Measurements from ENCODE around the gene AKAP7. TPM values are rescaled to one million over a fixed set of nuclear protein-coding genes. Genes with fewer than 3 reads are reported as not detected.

AKAP7 gene
- total RNA-seq, 4 donors from 2014 or later, result 2.1 to 11.4 (median 4.4) TPM

DNA sequence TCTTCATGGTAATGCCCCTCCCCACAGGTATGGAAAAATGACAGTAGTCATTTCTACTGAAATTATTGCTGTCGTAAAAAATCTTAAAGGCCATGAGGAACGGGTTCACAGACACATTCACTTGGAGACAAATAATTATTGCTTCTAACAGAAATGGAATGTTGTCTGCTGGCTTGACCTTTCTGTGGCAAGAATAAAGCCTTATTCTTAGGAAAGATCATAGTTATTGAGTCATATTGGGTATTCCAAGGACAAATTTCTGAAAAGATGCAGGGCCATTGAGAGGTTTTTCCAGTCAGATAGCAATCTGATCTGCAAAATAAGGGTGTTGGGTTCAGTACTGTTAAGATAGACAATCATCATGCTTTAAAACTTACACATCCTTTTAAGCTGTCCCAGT lies 29.2 kb downstream of the AKAP7 start:
- Histone ChIP-seq H3K27ac (no peak overlapping the region), H3K4me1 (no peaks in the 10 kb centered on the region), H3K36me3 (peaks cover 0 to 12% (median 0%) of the 10 kb centered on the region in 3 donors), H3K27me3 (no peaks in the 10 kb centered on the region), H3K9me3 (no peaks in the 10 kb centered on the region), H3K4me3 (no peak overlapping the region)
- no peak for DNase-seq
- intact Hi-C loops (cut with DNase I), result no loop called here
- TF ChIP-seq, protein P1, sequence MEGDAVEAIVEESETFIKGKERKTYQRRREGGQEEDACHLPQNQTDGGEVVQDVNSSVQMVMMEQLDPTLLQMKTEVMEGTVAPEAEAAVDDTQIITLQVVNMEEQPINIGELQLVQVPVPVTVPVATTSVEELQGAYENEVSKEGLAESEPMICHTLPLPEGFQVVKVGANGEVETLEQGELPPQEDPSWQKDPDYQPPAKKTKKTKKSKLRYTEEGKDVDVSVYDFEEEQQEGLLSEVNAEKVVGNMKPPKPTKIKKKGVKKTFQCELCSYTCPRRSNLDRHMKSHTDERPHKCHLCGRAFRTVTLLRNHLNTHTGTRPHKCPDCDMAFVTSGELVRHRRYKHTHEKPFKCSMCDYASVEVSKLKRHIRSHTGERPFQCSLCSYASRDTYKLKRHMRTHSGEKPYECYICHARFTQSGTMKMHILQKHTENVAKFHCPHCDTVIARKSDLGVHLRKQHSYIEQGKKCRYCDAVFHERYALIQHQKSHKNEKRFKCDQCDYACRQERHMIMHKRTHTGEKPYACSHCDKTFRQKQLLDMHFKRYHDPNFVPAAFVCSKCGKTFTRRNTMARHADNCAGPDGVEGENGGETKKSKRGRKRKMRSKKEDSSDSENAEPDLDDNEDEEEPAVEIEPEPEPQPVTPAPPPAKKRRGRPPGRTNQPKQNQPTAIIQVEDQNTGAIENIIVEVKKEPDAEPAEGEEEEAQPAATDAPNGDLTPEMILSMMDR (IDR thresholded peaks at IDR 0.05), result no peak
- TF ChIP-seq POLR2A (IDR thresholded peaks at IDR 0.05), result no peak
- WGBS, 2 donors, result 81 to 87% methylated on average over 2 of the region's 2 CpGs

DNA sequence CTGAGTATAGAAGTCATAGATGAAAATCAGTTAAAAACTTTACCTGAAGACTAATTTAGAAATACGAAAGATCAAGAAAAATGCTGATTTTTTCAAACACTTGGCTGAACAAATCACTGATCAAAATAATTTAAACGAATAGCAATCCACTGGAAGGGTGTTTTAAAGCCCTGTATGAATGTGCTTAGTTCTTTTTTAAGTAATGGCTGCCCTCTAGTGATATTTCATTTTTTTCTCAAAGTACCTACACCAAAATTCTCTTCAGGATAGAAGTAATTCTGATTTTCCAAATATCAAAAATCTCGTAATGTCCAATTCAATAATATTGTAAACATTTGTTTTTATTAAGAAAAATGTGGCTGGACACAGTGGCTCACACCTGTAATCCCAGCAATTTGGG lies 32.5 kb downstream of the AKAP7 start:
- TF ChIP-seq POLR2A (IDR thresholded peaks at IDR 0.05), result no peak
- TF ChIP-seq, protein P1 (IDR thresholded peaks at IDR 0.05), result peak in 1 of 6 experiments; percentile 12
- H3K4me1 ChIP-seq, result no peaks in the 10 kb centered on the region
- intact Hi-C loops (cut with DNase I), result no loop called here

DNA sequence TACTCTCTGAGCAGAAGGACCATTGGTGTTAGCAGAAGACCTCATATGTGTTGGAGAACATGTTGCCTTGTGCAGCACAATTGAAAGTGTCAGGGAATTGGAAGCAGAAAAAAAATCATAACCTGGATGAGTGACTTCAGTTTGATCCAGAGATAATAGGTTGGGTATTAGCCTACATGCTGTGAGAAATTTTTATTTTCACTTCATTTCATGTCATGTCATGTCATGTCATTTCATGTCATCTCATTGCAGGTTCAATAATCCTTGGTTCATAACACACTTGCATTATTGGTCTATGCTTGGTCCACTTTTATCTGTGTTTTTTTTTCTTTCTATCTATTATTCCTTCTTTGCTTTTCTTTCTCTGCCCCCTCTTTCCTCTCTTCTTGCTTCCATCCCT lies 34.3 kb downstream of the AKAP7 start:
- TF ChIP-seq, protein P1 (IDR thresholded peaks at IDR 0.05), result no peak
- TF ChIP-seq POLR2A (IDR thresholded peaks at IDR 0.05), result no peak
- H3K4me3 ChIP-seq, result no peak overlapping the region
- no peaks in the 10 kb centered on the region for H3K9me3 ChIP-seq
- DNase-seq, result no peak
- H3K36me3 ChIP-seq, result peaks cover 0 to 17% (median 0%) of the 10 kb centered on the region in 3 donors
- intact Hi-C loops (cut with DNase I), result no loop called here
- H3K27ac ChIP-seq, result no peak overlapping the region
- no peaks in the 10 kb centered on the region for H3K4me1 ChIP-seq
- no peaks in the 10 kb centered on the region for H3K27me3 ChIP-seq

More for the DNA sequence above, 32.5 kb downstream of the AKAP7 start:
- H3K36me3 ChIP-seq, result peaks cover 0 to 17% (median 0%) of the 10 kb centered on the region in 3 donors
- H3K27me3 ChIP-seq, result no peaks in the 10 kb centered on the region
- WGBS, 2 donors, result 59 to 64% methylated on average over 3 of the region's 3 CpGs
- H3K4me3 ChIP-seq, result no peak overlapping the region
- no peaks in the 10 kb centered on the region for H3K9me3 ChIP-seq
- DNase-seq, result no peak
- H3K27ac ChIP-seq, result no peak overlapping the region

DNA sequence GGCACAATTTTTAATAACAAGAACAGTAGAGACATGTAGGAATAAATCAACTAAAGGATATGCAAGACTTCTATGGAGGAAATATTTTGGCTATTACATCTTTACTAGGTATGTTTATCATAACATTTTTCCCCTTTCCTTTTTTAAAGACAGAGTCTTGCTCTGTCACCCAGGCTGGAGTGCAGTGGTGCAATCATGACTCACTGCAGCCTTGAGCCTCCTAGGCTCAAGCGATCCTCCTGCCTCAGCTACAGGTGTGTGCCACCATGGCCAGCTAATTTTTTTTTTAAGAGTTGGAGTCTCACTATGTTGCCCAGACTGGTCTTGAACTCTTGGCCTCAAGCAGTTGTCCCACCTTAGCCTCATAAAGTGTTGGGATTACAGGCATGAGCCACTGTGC lies 37.0 kb downstream of the AKAP7 start:
- Histone ChIP-seq H3K36me3 (peaks cover 0 to 19% (median 0%) of the 10 kb centered on the region in 3 donors), H3K27ac (no peak overlapping the region), H3K4me3 (no peak overlapping the region), H3K4me1 (no peaks in the 10 kb centered on the region), H3K9me3 (no peaks in the 10 kb centered on the region), H3K27me3 (no peaks in the 10 kb centered on the region)
- no peak for DNase-seq
- WGBS, 2 donors, result 72 to 86% methylated on average over 1 of the region's 1 CpG
- no peak for TF ChIP-seq POLR2A (IDR thresholded peaks at IDR 0.05)
- TF ChIP-seq, protein P1 (IDR thresholded peaks at IDR 0.05), result no peak
- intact Hi-C loops (cut with DNase I), result no loop called here

DNA sequence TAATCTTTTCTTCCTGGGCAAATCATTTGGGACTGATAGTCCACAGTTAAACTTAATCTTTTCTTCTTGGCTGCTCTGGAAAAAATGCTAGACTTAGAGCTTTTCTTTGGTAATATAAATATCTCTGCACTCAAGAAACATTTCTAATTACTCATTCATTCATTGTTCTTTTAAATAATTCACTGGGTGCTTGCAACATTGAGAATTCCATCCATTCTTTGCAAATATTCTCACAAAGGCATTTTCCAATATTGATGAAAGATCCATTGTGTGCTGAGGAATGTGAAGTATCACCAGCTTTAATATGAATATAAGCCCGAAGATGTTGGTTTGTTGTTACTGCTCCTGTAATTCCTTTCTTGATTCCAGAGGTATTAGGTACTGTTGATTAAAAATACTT lies 38.4 kb downstream of the AKAP7 start:
- DNase-seq, result no peak
- H3K4me1 ChIP-seq, result no peaks in the 10 kb centered on the region
- no peaks in the 10 kb centered on the region for H3K9me3 ChIP-seq
- WGBS, 2 donors, result 33 to 56% methylated on average over 1 of the region's 1 CpG
- TF ChIP-seq, protein P1 (IDR thresholded peaks at IDR 0.05), result no peak
- no peak for TF ChIP-seq POLR2A (IDR thresholded peaks at IDR 0.05)
- no peak overlapping the region for H3K4me3 ChIP-seq
- H3K27ac ChIP-seq, result no peak overlapping the region
- intact Hi-C loops (cut with DNase I), result no loop called here
- H3K27me3 ChIP-seq, result no peaks in the 10 kb centered on the region
- peaks cover 0 to 30% (median 0%) of the 10 kb centered on the region in 3 donors for H3K36me3 ChIP-seq

All from esophagus squamous epithelium (tissue), 5 donors.